Measurements from ENCODE around the gene FMO4. TPM values are rescaled to one million over a fixed set of nuclear protein-coding genes. Genes with fewer than 3 reads are reported as not detected.
A peak's percentile ranks its signal among the peaks of the same experiment; 100 is the strongest.

Gene FMO4
- total RNA-seq, 1 donor from 2014 or later = 1.1 TPM

DNA sequence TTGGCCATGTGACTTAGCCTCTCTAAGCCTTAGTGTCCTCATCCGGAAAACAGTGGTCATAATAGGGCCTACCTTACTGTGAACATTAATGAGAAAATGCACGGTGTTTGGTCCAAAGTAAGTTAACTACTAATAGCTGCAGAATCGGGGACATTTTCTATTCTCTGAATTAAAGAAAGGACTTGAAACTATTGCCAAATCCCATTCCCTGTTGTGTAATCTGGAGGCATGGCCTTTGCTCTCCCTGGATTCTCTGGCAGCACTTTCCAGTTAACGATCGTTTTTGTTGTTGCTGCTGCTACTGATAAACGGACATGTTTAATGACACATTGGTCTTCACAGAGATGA, 30.5 kb downstream of the FMO4 start:
- Mint-ChIP-seq H3K36me3 (ENCODE audit: low read depth, unreplicated experiment) (no peaks in the 10 kb centered on the region), H3K4me1 (ENCODE audit: low read depth, unreplicated experiment) (no peaks in the 10 kb centered on the region), H3K27ac (ENCODE audit: unreplicated experiment) (no peak overlapping the region), H3K9me3 (ENCODE audit: unreplicated experiment) (peaks cover 4% of the 10 kb centered on the region), H3K27me3 (ENCODE audit: low read depth, unreplicated experiment) (no peaks in the 10 kb centered on the region), H3K4me3 (ENCODE audit: unreplicated experiment) (no peak overlapping the region)
- Histone ChIP-seq H2AFZ (ENCODE audit: low read depth, low read length) (no peak overlapping the region), H3K4me2 (ENCODE audit: low read length) (no peak overlapping the region), H3K9me3 (ENCODE audit: insufficient read depth, low read depth, low read length) (no peaks in the 10 kb centered on the region), H3K9ac (ENCODE audit: low read length) (no peak overlapping the region), H3K4me1 (ENCODE audit: insufficient read depth, low read length) (no peaks in the 10 kb centered on the region), H3K36me3 (ENCODE audit: insufficient read depth, low read length) (no peaks in the 10 kb centered on the region), H3K27ac (ENCODE audit: low read depth, low read length) (no peak overlapping the region), H4K20me1 (ENCODE audit: insufficient read depth, low read length) (no peaks in the 10 kb centered on the region), H3K79me2 (ENCODE audit: insufficient read depth, low read length) (no peaks in the 10 kb centered on the region), H3K4me3 (ENCODE audit: insufficient read depth, low read depth, low read length) (no peak overlapping the region), H3K27me3 (ENCODE audit: insufficient read depth, low read length) (no peaks in the 10 kb centered on the region)
- TF ChIP-seq, protein P1, sequence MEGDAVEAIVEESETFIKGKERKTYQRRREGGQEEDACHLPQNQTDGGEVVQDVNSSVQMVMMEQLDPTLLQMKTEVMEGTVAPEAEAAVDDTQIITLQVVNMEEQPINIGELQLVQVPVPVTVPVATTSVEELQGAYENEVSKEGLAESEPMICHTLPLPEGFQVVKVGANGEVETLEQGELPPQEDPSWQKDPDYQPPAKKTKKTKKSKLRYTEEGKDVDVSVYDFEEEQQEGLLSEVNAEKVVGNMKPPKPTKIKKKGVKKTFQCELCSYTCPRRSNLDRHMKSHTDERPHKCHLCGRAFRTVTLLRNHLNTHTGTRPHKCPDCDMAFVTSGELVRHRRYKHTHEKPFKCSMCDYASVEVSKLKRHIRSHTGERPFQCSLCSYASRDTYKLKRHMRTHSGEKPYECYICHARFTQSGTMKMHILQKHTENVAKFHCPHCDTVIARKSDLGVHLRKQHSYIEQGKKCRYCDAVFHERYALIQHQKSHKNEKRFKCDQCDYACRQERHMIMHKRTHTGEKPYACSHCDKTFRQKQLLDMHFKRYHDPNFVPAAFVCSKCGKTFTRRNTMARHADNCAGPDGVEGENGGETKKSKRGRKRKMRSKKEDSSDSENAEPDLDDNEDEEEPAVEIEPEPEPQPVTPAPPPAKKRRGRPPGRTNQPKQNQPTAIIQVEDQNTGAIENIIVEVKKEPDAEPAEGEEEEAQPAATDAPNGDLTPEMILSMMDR (IDR thresholded peaks at IDR 0.05; ENCODE audit: insufficient read depth, low read depth, low read length) = no peak
- TF ChIP-seq EZH2 (IDR thresholded peaks at IDR 0.05; ENCODE audit: insufficient read depth, low read length) = no peak
- DNase-seq (ENCODE audit: low read depth) (no peak), FAIRE-seq (no peak)

DNA sequence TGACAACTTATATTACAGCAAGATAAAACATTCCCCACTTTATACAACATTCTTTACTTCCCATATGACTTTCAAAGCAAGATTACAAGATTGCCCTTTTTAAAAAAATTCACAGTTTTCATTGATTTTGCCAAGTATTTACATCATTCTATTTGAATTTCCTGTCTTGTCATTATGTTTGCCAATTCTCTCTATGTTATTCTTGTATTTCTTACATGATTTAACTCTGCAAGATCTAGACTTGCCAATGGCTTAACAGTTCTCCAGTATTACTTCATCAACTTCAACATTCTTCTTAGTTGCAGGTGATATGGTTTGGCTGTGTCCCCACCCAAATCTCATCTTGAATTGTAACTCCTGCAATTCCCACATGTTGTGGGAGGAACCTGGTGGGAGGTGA, 31.6 kb downstream of the FMO4 start:
- H3K27me3 Mint-ChIP-seq (ENCODE audit: low read depth, unreplicated experiment) = no peaks in the 10 kb centered on the region
- no peak overlapping the region for H3K27ac Mint-ChIP-seq (ENCODE audit: unreplicated experiment)
- Histone ChIP-seq H3K36me3 (ENCODE audit: insufficient read depth, low read length) (no peaks in the 10 kb centered on the region), H3K4me2 (ENCODE audit: low read length) (no peak overlapping the region), H3K4me1 (ENCODE audit: insufficient read depth, low read length) (no peaks in the 10 kb centered on the region), H4K20me1 (ENCODE audit: insufficient read depth, low read length) (no peaks in the 10 kb centered on the region), H3K4me3 (ENCODE audit: insufficient read depth, low read depth, low read length) (no peak overlapping the region), H3K79me2 (ENCODE audit: insufficient read depth, low read length) (no peaks in the 10 kb centered on the region), H3K27ac (ENCODE audit: low read depth, low read length) (no peak overlapping the region), H2AFZ (ENCODE audit: low read depth, low read length) (no peak overlapping the region), H3K9me3 (ENCODE audit: insufficient read depth, low read depth, low read length) (no peaks in the 10 kb centered on the region), H3K27me3 (ENCODE audit: insufficient read depth, low read length) (no peaks in the 10 kb centered on the region), H3K9ac (ENCODE audit: low read length) (no peak overlapping the region)
- TF ChIP-seq, protein P1 (IDR thresholded peaks at IDR 0.05; ENCODE audit: insufficient read depth, low read depth, low read length) = no peak
- no peak for TF ChIP-seq EZH2 (IDR thresholded peaks at IDR 0.05; ENCODE audit: insufficient read depth, low read length)
- peaks cover 4% of the 10 kb centered on the region for H3K9me3 Mint-ChIP-seq (ENCODE audit: unreplicated experiment)
- no peaks in the 10 kb centered on the region for H3K36me3 Mint-ChIP-seq (ENCODE audit: low read depth, unreplicated experiment)
- FAIRE-seq (no peak), DNase-seq (ENCODE audit: low read depth) (peak; percentile 54)
- no peak overlapping the region for H3K4me3 Mint-ChIP-seq (ENCODE audit: unreplicated experiment)
- no peaks in the 10 kb centered on the region for H3K4me1 Mint-ChIP-seq (ENCODE audit: low read depth, unreplicated experiment)

DNA sequence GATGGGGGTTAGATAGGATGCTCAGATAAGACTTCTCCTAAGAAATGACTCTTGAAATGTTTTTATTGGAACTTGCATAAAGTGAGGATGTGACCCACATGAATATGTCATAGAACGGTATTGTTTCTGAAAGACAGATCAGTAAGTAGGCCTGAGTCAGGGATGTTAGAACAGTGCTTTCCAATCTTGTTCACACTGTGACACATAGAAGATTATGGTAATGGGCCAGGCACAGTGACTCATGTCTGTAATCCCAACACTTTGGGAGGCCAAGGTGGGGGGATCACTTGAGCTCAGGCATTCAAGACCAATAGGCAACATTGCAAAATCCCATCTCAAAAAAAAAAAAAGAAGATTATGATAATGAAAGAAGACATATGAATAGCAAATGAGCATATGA, 32.9 kb downstream of the FMO4 start:
- Histone ChIP-seq H3K79me2 (ENCODE audit: insufficient read depth, low read length) (no peaks in the 10 kb centered on the region), H3K4me2 (ENCODE audit: low read length) (no peak overlapping the region), H3K9ac (ENCODE audit: low read length) (no peak overlapping the region), H4K20me1 (ENCODE audit: insufficient read depth, low read length) (no peaks in the 10 kb centered on the region), H3K36me3 (ENCODE audit: insufficient read depth, low read length) (no peaks in the 10 kb centered on the region), H3K27ac (ENCODE audit: low read depth, low read length) (no peak overlapping the region), H2AFZ (ENCODE audit: low read depth, low read length) (no peak overlapping the region), H3K4me1 (ENCODE audit: insufficient read depth, low read length) (no peaks in the 10 kb centered on the region), H3K4me3 (ENCODE audit: insufficient read depth, low read depth, low read length) (no peak overlapping the region), H3K27me3 (ENCODE audit: insufficient read depth, low read length) (no peaks in the 10 kb centered on the region), H3K9me3 (ENCODE audit: insufficient read depth, low read depth, low read length) (no peaks in the 10 kb centered on the region)
- FAIRE-seq (no peak), DNase-seq (ENCODE audit: low read depth) (no peak)
- TF ChIP-seq EZH2 (IDR thresholded peaks at IDR 0.05; ENCODE audit: insufficient read depth, low read length) = no peak
- TF ChIP-seq, protein P1 (IDR thresholded peaks at IDR 0.05; ENCODE audit: insufficient read depth, low read depth, low read length) = no peak
- H3K9me3 Mint-ChIP-seq (ENCODE audit: unreplicated experiment) = peaks cover 4% of the 10 kb centered on the region
- no peak overlapping the region for H3K4me3 Mint-ChIP-seq (ENCODE audit: unreplicated experiment)
- H3K36me3 Mint-ChIP-seq (ENCODE audit: low read depth, unreplicated experiment) = no peaks in the 10 kb centered on the region
- no peaks in the 10 kb centered on the region for H3K4me1 Mint-ChIP-seq (ENCODE audit: low read depth, unreplicated experiment)
- no peak overlapping the region for H3K27ac Mint-ChIP-seq (ENCODE audit: unreplicated experiment)
- no peaks in the 10 kb centered on the region for H3K27me3 Mint-ChIP-seq (ENCODE audit: low read depth, unreplicated experiment)

All from astrocyte (in vitro differentiated cells and primary cell).